PFSK-1 (cell line): Measurements from ENCODE around the gene GCAT.

Experiments used
- FOXP2 ChIP-seq: optimal IDR thresholded peaks from 2 replicates; pipeline ENCODE3; 2011; ENCODE audit warnings: borderline replicate concordance, control low read depth, inconsistent platforms; ENCODE audit not compliant: insufficient read depth; ENCODE audit errors: extremely low read length, extremely low read depth
- POLR2AphosphoS5 ChIP-seq: IDR thresholded peaks from 2 replicates; pipeline ENCODE4 v1.6.1; 2012; ENCODE audit warnings: low read depth, mild to moderate bottlenecking, control low read depth, low read length, moderate library complexity
- SIN3A ChIP-seq: IDR thresholded peaks from 2 replicates; pipeline ENCODE4 v1.6.1; 2012; ENCODE audit warnings: mild to moderate bottlenecking, low read length, moderate library complexity, borderline replicate concordance; ENCODE audit not compliant: insufficient read depth
- TAF1 ChIP-seq: IDR thresholded peaks from 2 replicates; pipeline ENCODE4 v1.6.1; 2012; ENCODE audit warnings: low read length, control low read depth, borderline replicate concordance; ENCODE audit not compliant: insufficient read depth
- TF ChIP-seq, protein P1 (sequence below), 2 experiments: IDR thresholded peaks; 2 replicates each; pipeline versions ENCODE4 v1.6.1 to v1.8.0; 2011 to 2012; ENCODE audit warnings: low read depth in 2 of 2, low read length in 2 of 2, control low read depth in 1 of 2, inconsistent platforms in 1 of 2, mild to moderate bottlenecking in 1 of 2, moderate library complexity in 1 of 2; ENCODE audit not compliant: insufficient read depth in 1 of 2

GCAT gene

GRCh38 chr22:37850801-37851200 lies 43.1 kb downstream of the GCAT start:
- TF ChIP-seq, protein P1, sequence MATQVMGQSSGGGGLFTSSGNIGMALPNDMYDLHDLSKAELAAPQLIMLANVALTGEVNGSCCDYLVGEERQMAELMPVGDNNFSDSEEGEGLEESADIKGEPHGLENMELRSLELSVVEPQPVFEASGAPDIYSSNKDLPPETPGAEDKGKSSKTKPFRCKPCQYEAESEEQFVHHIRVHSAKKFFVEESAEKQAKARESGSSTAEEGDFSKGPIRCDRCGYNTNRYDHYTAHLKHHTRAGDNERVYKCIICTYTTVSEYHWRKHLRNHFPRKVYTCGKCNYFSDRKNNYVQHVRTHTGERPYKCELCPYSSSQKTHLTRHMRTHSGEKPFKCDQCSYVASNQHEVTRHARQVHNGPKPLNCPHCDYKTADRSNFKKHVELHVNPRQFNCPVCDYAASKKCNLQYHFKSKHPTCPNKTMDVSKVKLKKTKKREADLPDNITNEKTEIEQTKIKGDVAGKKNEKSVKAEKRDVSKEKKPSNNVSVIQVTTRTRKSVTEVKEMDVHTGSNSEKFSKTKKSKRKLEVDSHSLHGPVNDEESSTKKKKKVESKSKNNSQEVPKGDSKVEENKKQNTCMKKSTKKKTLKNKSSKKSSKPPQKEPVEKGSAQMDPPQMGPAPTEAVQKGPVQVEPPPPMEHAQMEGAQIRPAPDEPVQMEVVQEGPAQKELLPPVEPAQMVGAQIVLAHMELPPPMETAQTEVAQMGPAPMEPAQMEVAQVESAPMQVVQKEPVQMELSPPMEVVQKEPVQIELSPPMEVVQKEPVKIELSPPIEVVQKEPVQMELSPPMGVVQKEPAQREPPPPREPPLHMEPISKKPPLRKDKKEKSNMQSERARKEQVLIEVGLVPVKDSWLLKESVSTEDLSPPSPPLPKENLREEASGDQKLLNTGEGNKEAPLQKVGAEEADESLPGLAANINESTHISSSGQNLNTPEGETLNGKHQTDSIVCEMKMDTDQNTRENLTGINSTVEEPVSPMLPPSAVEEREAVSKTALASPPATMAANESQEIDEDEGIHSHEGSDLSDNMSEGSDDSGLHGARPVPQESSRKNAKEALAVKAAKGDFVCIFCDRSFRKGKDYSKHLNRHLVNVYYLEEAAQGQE (IDR thresholded peaks at IDR 0.05; ENCODE audit: insufficient read depth in 1 of 2, low read depth in 2 of 2, low read length in 2 of 2), result no peak
- TF ChIP-seq POLR2AphosphoS5, result no peak
- no peak for TF ChIP-seq FOXP2
- TF ChIP-seq SIN3A, result no peak
- no peak for TF ChIP-seq TAF1

- TF ChIP-seq POLR2AphosphoS5, result no peak
- no peak for TF ChIP-seq TAF1
- no peak for TF ChIP-seq FOXP2
- TF ChIP-seq, protein P1 (IDR thresholded peaks at IDR 0.05; ENCODE audit: insufficient read depth in 1 of 2, low read depth in 2 of 2, low read length in 2 of 2), result no peak
- TF ChIP-seq SIN3A, result no peak
Observed at GRCh38 chr22:37852418-37852817, 44.7 kb downstream of the GCAT start.

DNA sequence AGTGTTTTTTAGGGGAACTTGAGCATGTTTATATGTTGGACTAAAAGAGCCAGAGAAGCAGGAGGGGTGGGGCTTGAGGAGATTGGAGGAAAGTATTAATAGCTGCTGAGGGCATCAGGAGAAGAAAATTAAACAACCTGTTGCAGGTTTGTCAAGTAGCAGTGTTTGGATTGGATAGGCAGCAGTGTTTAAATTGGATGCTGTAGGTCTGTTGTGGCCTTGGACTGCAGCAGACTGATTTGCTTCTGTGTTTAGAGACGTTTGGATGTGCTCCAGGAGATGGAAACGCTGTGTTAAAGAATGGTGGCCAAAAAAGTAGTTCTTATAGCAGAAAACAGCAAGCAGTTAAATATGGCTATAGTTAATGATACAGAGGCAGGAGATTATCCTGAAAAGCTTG lies 47.2 kb downstream of the GCAT start:
- TF ChIP-seq, protein P1 (IDR thresholded peaks at IDR 0.05; ENCODE audit: insufficient read depth in 1 of 2, low read depth in 2 of 2, low read length in 2 of 2), result no peak
- no peak for TF ChIP-seq SIN3A
- no peak for TF ChIP-seq TAF1
- TF ChIP-seq FOXP2, result no peak
- TF ChIP-seq POLR2AphosphoS5, result no peak

DNA sequence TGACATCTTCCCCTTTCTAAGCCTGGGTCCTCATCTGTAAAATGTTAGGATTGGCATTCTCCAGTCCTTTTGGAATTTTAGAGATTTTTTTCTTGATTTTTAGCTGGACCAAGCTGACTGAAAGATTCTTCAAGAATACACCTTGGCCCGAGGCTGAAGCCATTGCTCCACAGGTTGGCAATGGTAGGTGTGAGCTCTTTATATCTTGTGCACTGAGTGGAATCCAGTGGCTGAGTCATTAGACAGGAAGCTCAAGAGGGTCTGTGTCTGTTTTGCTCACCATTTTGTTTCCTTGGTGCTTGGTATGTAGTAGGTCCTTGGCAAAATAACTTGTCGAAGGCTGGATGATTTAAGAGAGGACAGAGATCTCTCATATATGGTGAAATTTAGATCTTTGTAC lies 47.7 kb downstream of the GCAT start:
- TF ChIP-seq, protein P1 (IDR thresholded peaks at IDR 0.05; ENCODE audit: insufficient read depth in 1 of 2, low read depth in 2 of 2, low read length in 2 of 2), result no peak

DNA sequence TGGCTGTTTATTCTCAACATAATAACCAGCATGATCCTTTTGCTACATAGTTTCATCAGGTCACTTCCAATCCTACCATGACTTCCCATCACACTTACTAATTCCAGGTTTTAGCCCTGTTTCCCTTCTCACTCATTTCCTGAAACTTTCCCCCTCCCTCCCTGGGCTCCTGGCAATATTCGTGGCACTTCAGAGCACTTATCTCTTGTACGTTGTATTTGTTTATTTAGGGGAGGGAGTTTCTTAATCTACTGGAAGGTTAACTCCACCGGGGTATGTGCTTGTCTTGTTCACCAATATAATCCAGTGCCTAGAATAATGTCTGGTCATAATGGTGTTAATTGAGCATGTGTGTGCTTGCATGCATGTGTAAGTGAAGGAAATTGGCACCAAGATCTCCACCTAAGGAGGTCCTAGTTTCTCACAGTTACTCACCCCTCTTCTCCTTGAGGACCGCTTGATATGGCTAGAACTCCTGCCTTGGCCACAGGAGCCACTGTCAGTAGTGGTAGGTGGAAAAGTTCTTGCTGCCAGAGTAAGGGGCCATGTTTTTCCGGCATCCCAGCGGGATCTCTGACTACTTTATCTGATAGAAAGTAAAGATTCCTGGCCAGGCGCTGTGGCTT lies 53.2 kb downstream of the GCAT start:
- no peak for TF ChIP-seq SIN3A
- no peak for TF ChIP-seq POLR2AphosphoS5
- TF ChIP-seq TAF1, result no peak
- TF ChIP-seq FOXP2, result no peak
- TF ChIP-seq, protein P1 (IDR thresholded peaks at IDR 0.05; ENCODE audit: insufficient read depth in 1 of 2, low read depth in 2 of 2, low read length in 2 of 2), result no peak
